GM18861 (cell line): ENCODE data around the gene CUL9.

Experiments used
- ATAC-seq: cut with Tn5 transposase; IDR thresholded peaks from one replicate; pipeline ENCODE4 v1.9.1; 2021; ENCODE audit not compliant: unreplicated experiment

CUL9 gene

GRCh38 chr6:43226192-43226851 is 44.3 kb downstream of the CUL9 start:
- ATAC-seq, result no peak

DNA sequence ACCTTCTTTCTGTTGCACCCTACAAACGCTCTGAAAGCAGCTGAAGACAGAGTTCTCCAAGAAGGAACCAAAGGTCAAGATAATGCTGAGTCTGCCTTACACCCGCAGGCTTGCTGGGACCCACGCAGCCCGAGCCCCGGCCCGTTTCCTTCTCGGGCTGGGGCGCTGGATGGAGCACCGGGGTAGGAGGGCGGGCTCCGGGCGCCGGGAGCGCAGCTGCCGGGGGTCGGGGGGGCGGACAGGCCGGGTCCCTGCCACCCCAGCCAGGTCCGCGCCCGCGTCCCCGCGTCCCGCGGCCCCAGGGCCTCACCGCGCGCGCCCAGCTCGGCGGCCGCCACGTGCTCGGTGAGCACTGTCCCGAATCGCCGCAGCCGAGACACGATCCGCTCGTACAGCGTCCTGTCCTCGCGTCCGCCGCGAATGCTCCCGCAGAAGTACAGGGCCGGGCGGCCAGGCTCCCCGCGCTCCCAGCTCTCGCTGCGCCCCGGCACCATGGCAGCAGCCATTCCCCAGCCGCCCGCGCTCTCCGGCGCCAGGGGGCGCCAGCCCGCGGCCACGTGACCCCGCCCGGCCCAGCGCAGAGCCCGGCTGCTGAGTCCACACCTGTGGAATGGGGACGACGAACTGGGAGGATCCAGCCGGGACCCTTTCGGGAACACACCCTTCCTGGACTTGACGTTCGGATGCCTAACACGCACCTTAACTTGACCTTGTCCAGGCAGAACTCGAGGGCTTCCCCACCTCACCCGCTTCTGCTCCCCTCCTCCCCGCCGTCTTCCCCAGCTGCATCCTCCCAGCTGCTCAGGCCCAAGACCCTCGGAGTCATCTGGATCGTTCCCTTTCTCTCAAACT is 47.2 kb downstream of the CUL9 start, which contains the start of gene DNPH1:
DNPH1 (minus strand) TSS at position 531 of the 852 bp plus-strand sequence; CDS start at position 506, 25 bp downstream.
- peak; percentile 62 for ATAC-seq

GRCh38 chr6:43229803-43230620 is 48.0 kb downstream of the CUL9 start:
- no peak for ATAC-seq

DNA sequence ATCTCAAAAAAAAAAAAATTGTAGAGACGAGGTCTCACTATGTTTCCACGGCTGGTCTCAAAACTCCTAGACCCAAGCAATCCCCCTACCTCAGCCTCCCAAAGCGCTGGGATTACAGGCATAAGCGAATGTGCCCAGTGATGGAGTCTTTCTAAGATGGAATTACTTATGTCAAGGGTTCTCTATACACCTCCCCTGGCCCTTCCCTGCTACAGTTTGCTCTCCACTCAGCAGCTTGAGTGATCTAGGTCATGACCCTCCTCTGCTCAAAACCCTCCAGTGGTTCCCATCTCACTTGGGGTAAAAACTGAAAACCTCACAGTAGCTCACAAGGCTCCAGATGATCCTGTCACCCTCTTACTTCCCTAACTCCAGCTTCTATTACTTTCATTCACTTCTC is 49.1 kb downstream of the CUL9 start:
- no peak for ATAC-seq

DNA sequence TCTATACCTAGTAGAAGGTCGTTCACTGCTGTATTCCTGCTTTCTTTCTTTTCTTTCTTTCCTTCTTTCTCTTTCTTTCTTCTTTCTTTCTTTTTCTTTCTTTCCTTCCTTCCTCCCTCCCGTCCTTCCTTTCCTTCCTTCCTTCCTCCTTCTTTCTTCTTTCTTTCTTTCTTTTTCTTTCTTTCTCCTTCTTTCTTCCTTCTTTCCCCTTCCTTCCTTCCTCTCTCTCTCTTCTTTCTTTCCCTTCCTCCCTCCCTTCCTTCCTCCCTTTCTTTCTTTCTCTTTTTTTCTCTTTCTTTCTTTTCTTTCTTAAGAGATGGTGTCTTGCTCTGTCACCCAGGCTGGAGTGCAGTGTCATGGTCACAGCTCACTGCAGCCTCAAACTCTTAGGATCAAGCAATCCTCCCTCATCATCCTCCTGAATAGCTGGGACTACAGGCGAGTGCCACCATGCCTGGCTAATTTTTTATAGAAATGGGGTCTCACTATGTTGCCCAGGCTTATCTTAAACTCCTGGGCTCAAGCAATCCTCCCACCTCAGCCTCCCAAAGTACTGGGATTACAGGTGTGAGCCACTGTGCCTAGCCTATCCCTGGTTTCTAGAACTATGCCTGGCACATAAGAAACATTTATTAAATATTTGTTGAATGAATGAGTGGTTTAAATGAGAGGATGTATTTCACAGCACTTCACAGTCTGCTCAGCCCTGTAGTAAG is 49.9 kb downstream of the CUL9 start:
- no peak for ATAC-seq

DNA sequence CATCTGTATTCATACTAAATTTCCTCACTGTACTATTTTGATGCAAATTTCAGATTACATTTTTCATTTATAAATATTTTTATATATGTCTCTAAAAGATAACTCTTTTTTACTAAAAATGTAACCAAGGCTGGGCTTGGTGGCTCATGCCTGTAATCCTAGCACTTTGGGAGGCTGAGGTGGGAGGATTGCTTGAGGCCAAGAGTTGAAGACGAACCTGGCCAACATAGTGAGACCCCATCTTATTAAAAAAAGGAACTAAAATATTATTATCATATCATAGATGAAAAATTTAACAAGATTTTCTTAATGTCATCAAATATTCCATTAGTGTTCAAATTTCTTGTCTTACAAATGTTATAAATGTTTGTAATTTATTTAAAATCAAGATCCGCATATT is 53.8 kb downstream of the CUL9 start:
- no peak for ATAC-seq

DNA sequence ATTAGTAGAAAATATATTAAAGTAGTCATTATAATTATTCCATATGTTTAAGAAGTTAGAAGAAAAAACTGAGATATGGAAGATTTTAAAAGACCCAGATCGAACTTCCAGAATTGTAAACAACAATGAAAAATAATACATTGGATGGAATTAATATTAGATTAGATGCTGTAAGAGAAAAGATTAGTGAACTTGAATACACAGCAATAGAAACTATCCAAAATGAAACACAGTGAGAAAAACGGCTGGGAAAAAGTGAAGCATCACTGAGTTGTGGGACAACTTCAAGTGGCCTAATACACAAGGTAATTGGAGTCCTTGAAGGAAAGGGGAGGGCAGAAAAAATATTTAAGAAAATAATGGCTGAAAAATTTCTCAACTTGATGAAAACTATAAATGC is 57.1 kb downstream of the CUL9 start:
- ATAC-seq, result no peak

DNA sequence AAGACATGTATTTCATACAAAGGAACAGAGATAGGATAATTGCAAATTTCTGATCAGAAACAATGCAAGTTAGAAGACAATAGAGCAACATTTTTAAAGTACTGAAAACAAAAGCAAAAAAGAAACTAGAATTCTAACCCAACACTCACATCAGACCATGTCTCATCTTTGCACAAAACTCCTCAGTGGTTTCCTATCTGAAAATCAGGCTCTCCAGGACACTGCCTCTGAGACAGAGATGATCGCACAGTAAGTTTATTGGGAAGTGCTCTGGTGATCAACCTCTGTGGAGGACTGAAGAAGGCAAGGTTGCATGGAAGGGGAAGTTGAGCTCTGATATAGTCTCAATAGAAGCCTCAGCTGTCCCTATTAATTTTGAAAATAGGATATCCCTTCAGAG is 59.0 kb downstream of the CUL9 start:
- no peak for ATAC-seq

GRCh38 chr6:43241446-43241845 is 59.5 kb downstream of the CUL9 start:
- no peak for ATAC-seq

- ATAC-seq, result no peak
Observed at GRCh38 chr6:43242908-43243663, 61.1 kb downstream of the CUL9 start, which contains the start of gene TTBK1. TTBK1 (plus strand) TSS chr6:43243481; CDS start chr6:43246661, 3,180 bp downstream.

DNA sequence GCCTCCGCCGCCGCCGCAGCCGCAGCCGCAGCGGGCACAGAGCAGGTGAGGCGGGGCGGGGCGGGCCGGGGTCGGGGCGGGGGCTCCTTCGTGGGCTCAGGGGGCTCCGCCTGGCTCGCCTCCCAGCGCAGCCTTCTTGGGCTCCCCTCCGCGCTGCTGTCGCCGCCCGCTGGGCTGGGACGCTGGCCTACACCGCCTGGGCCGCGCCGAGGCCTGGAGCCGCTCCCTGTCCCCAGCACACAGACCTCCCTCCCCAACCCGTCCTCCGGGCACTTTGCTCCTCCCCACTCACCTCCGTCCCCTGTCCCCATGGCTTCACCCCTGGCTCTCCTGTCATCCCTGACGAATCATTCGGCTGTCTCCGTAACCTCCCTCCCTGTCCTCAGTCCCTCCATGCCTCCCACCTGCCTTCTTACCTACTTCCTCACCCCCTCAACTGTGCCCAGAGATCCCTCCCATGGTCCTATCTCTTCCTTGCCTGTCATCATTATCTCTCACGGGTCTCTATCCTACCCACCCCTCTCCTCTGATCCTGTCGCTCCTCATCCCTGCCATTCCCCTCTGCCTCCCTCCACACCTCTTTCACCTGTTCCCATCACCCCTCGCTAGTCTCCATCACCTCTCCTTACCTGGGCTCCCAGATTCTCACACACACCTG is 61.8 kb downstream of the CUL9 start:
- no peak for ATAC-seq

DNA sequence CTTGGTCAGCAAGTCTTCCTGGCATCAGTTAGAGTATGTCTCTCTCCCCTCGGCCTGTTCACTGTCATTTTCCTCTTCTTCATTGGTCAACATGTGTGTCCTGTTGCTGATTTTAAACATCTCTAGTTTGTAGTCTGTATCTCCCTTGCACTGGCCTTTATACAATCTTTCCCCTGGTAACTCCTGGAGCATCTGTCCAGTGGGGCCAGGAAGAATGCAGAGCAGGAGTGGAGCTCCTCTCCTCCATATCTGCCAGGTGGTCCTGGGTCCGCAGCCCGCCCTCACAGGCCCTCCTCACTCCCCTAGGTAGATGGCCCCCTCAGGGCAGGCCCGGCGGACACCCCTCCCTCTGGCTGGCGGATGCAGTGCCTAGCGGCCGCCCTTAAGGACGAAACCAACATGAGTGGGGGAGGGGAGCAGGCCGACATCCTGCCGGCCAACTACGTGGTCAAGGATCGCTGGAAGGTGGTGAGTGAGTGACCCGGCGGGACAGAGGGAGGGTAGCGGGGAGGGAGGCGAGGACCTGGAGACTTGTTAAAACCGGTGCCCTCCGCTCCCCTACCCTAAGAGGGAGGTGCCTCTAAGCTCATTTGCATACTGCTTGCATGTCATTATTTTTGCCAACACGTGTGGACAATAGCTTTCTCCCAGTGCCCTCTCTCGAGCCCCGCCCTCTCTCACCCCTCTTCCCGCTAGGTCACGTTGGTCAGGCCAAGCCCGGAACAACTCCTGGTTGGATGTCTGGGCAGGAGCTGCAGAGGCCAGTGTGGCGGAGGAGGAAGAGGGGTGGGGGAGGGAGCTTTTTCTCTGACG is 64.5 kb downstream of the CUL9 start:
- ATAC-seq, result peak; percentile 27

DNA sequence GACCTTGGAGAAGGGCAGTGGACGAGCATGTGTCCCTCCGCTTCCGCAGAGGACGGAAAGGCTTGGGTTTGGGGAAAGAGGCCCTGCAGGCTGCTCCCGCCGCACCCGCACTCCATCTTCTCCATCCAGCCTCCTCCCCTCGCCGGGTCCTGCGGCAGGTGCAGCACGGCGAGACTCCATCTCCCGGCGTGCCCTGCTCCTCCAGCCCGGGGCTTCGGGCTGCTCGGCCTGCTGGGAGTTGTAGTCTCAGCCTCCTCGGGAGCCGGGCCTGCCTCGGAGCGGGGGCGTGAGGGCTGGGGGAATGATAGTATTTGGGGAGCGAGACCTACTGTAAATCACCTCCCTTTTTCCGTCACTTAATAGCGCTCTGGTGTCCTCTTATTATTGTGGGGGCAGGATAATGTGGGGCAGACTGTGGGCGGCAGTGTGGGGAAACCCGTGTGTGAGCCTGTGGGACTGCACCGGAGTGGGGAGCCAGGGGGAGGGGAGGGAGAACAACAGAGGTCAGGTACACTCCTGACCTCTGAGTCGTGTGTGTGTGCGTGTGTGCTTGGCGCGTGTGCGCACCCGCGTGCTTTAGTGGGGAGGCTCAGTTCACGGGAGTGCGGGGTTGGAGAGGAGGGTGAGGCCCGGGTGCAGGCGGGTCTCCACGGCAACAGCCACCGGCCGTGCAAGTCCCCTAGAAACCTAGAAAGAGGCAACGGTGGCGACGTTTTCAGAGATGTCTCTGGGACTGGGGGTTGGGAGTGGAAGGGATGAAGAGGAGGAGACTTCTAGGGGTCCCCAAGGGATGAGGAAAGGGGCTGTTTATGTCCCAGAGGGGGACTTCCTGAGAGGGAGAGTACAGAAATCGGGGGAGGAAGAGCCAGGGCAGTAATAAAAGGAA is 65.4 kb downstream of the CUL9 start:
- peak; percentile 77 for ATAC-seq

GRCh38 chr6:43248101-43248500 is 66.1 kb downstream of the CUL9 start:
- ATAC-seq, result no peak

DNA sequence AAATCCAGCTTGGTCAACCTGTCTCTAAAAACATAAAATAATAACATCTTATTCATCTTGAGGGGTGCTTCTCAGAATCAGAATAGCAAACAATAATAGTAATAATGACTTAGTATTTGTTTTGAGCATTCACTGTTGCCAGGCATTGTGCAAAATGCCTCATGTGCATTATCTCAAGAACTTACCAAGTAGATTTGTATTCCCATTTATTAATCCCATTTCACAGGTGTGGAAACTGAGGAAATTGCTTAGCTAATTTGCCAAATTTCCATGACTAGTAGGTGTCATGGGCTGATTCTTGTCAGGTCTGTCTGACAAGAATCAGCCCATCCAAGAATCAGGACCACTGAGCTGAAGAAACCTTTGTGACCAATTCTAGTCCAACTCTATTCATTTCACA is 66.8 kb downstream of the CUL9 start:
- no peak for ATAC-seq

- ATAC-seq, result no peak
Observed at GRCh38 chr6:43250992-43251373, 69.0 kb downstream of the CUL9 start.

DNA sequence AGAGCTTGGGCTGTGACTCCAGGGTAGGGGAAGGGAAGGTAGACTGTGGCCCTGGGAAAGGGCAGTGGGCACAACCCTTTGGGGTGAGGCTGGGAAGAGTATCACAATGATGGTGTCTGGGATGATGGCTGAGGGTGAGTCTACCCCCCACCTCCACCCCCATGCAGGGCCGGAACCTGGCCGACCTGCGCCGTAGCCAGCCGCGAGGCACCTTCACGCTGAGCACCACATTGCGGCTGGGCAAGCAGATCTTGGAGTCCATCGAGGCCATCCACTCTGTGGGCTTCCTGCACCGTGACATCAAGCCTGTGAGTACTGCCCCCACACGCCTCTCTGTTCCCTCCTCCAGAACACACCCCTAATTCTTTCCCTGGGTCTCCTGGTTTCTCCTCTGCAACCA is 71.4 kb downstream of the CUL9 start:
- ATAC-seq, result no peak
